Colonic mucosa (tissue), 4 donors: Measurements from ENCODE around the gene OR1A1. TPM values are rescaled to one million over a fixed set of nuclear protein-coding genes. Genes with fewer than 3 reads are reported as not detected.

Experiments
- DNase-seq: peaks from one replicate; pipeline ENCODE4 v3.0.0-alpha.2; 2020
- H3K27ac ChIP-seq: fragments of 200-600 bp; one replicate; pipeline ENCODE4 v1.8.0; 2021
- H3K27me3 ChIP-seq: fragments of 200-600 bp; one replicate; pipeline ENCODE4 v1.8.0; 2021
- H3K36me3 ChIP-seq: fragments of 200-600 bp; one replicate; pipeline ENCODE4 v1.8.0; 2021
- H3K4me1 ChIP-seq: fragments of 200-600 bp; one replicate; pipeline ENCODE4 v1.8.0; 2021; ENCODE audit warnings: mild to moderate bottlenecking
- H3K4me3 ChIP-seq: fragments of 200-600 bp; one replicate; pipeline ENCODE4 v1.8.0; 2021
- H3K9ac ChIP-seq, 2 donors: one replicate each; pipeline ENCODE4 v1.7.0; 2013; ENCODE audit warnings: control low read depth in 2 of 2, low read depth in 2 of 2, low read length in 2 of 2
- H3K9me3 ChIP-seq: fragments of 200-600 bp; one replicate; pipeline ENCODE4 v1.8.0; 2021
- intact Hi-C: fragments of 100-400 bp; cut with DNase I; formaldehyde crosslinking; loops from one replicate; pipeline ENCODE4 v1.14.1; 2022
- total RNA-seq, 2 donors: library from RNA; stranded (reverse); fragmentation: NEBNext Ultra II Directional in 1 of 2; extraction: Animal tissue kit (Norgen Biotek cat#: 25700) in 1 of 2; gene quantifications; one replicate each; pipeline ENCODE4 v1.2.1, GENCODE V29; 2021
- TF ChIP-seq, protein P1 (sequence below): fragments of 200-600 bp; IDR thresholded peaks from one replicate; pipeline ENCODE4 v1.8.0; 2022; ENCODE audit warnings: antibody characterized with exemption, mild to moderate bottlenecking
- donor health status: healthy.
- donor health status: DM: no; HTN: no; CAD: no.
- donor health status: DM: no; HTN: no; CAD: no.

OR1A1 gene, protein sequence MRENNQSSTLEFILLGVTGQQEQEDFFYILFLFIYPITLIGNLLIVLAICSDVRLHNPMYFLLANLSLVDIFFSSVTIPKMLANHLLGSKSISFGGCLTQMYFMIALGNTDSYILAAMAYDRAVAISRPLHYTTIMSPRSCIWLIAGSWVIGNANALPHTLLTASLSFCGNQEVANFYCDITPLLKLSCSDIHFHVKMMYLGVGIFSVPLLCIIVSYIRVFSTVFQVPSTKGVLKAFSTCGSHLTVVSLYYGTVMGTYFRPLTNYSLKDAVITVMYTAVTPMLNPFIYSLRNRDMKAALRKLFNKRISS
- total RNA-seq: not detected

DNA sequence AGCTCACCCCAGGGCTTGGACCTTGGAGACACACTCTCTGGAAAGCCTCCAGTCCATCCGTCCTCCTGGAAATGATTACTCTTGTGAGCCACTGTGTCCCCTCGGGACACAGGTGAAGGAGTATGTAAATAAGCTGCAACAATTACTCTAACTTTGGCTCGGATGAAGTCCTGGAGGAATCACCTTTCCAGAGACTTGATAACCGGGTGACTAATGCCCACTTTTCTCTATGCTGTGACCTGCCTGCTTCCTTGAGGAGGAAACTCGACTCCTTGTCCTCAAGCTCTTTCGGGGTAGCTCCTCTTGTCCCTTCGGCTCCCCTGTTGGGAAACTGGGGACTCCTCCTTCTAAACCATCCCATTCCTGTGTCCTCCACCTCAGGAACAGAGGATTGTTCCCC lies at the start of gene OR1A1:
TSS of gene OR1A1 (plus strand) at position 301 of the 400 bp plus-strand sequence. CDS start 7,954 bp downstream, outside the sequence.
- DNase-seq: no peak
- TF ChIP-seq, protein P1, sequence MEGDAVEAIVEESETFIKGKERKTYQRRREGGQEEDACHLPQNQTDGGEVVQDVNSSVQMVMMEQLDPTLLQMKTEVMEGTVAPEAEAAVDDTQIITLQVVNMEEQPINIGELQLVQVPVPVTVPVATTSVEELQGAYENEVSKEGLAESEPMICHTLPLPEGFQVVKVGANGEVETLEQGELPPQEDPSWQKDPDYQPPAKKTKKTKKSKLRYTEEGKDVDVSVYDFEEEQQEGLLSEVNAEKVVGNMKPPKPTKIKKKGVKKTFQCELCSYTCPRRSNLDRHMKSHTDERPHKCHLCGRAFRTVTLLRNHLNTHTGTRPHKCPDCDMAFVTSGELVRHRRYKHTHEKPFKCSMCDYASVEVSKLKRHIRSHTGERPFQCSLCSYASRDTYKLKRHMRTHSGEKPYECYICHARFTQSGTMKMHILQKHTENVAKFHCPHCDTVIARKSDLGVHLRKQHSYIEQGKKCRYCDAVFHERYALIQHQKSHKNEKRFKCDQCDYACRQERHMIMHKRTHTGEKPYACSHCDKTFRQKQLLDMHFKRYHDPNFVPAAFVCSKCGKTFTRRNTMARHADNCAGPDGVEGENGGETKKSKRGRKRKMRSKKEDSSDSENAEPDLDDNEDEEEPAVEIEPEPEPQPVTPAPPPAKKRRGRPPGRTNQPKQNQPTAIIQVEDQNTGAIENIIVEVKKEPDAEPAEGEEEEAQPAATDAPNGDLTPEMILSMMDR: no peak

DNA sequence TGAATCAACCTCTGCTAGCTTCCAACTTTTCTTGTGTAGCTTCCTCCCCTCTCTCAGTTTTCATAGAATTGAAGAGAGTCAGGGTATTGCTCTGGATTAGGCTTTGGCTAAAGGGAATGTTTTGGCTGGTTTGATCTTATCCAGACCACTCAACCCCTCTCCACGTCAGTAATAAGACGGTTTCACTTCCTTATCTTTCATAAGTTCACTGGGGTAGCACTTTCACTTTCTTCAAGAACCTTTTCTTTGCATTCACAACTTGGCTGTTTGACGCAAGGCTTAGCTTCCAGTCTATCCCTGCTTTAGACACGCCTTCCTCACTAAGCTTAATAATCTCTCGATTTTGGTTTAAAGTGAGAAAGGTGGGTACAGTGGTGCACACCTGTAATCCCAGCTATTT lies 39.9 kb upstream of the OR1A1 start:
- Histone ChIP-seq H3K36me3 (no peaks in the 10 kb centered on the region), H3K9ac (no peak overlapping the region), H3K27ac (no peak overlapping the region), H3K9me3 (no peaks in the 10 kb centered on the region), H3K4me3 (no peak overlapping the region), H3K27me3 (no peaks in the 10 kb centered on the region), H3K4me1 (no peaks in the 10 kb centered on the region)
- intact Hi-C loops: no loop called here
- no peak for DNase-seq
- TF ChIP-seq, protein P1: no peak

More for the DNA sequence above, at the start of gene OR1A1:
- Histone ChIP-seq H3K27me3 (no peaks in the 10 kb centered on the region), H3K36me3 (no peaks in the 10 kb centered on the region), H3K27ac (no peak within 1 kb of the TSS), H3K9ac (no peak within 1 kb of the TSS), H3K9me3 (no peaks in the 10 kb centered on the region), H3K4me1 (no peaks in the 10 kb centered on the region), H3K4me3 (no peak within 1 kb of the TSS)
- intact Hi-C loops: no loop called here

DNA sequence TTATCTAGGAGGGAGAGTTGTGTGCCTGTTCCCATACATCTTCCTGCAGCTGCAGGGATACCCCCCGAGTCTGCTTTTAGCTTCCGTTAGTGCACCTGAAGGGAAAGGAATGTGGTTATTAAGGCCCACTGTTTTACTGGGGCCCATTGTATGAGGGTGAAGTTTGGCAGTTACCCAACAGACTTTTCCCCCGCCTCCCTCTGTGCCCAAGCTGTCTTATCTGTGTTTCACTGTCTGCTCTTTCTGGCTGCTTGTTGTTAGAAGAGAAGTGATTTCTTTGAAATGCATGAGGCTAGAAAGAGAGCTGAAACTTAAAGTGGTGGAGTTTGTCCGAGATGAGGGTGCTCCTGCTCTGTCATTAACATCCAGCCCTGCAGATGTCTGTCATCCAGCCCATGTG lies 17.5 kb upstream of the OR1A1 start:
- Histone ChIP-seq H3K27ac (no peak overlapping the region), H3K4me1 (no peaks in the 10 kb centered on the region), H3K9me3 (no peaks in the 10 kb centered on the region), H3K9ac (no peak overlapping the region), H3K36me3 (no peaks in the 10 kb centered on the region), H3K27me3 (no peaks in the 10 kb centered on the region), H3K4me3 (no peak overlapping the region)
- TF ChIP-seq, protein P1: no peak
- no peak for DNase-seq
- intact Hi-C loops: no loop called here

DNA sequence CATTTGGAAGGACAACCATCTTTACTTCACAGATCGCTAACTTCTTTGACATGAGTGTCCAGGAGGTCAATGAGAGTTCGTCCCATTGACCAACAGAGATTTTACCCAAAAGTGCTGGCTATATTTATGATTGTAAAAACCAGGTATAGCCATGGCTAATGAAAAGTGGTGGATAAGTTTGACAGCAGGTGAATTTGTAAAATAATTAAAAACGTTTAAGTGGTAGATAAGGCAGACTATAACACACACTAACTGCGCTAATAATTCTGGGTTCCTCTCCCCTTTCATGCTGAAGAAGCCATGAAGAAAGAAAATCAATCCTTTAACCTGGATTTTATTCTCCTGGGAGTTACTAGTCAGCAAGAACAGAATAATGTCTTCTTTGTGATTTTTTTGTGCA lies 10.2 kb upstream of the OR1A1 start, which contains the start of gene OR1A2:
TSS of gene OR1A2 (plus strand) at position 301 of the 400 bp plus-strand sequence. CDS start at position 301, 0 bp downstream.
- H3K4me1 ChIP-seq: no peaks in the 10 kb centered on the region
- no peak for DNase-seq
- no peaks in the 10 kb centered on the region for H3K9me3 ChIP-seq
- H3K27ac ChIP-seq: no peak within 1 kb of the TSS
- no peaks in the 10 kb centered on the region for H3K36me3 ChIP-seq
- TF ChIP-seq, protein P1: no peak
- no peak within 1 kb of the TSS for H3K9ac ChIP-seq
- no peak within 1 kb of the TSS for H3K4me3 ChIP-seq
- no peaks in the 10 kb centered on the region for H3K27me3 ChIP-seq
- intact Hi-C loops: no loop called here

DNA sequence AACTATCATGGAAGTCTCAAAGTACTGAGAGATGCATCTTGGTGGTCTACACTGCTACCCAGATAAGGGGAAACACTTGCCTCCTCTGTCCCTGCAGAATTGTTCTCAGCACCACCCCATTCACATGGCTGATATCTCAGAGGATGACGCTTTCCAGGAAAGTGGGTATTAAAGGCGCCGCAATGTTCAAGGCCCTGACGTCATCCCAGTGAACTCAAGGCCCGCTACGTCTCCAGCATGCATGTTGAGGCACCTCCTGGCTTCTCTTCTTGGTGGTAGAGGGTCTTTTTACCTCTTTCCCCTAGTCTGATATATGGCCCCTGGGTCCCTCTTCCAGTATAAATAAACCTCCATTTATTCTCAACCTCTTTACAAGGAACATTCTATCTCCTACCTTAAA lies 1.0 kb downstream of the OR1A1 start:
- no peaks in the 10 kb centered on the region for H3K9me3 ChIP-seq
- no peak overlapping the region for H3K9ac ChIP-seq
- H3K27ac ChIP-seq: no peak overlapping the region
- no peaks in the 10 kb centered on the region for H3K4me1 ChIP-seq
- no peak overlapping the region for H3K4me3 ChIP-seq
- DNase-seq: no peak
- no peaks in the 10 kb centered on the region for H3K36me3 ChIP-seq
- intact Hi-C loops: no loop called here
- H3K27me3 ChIP-seq: no peaks in the 10 kb centered on the region
- TF ChIP-seq, protein P1: no peak
